Mesodermal cell (in vitro differentiated cells): ENCODE results near the gene PLCD4.

Experiments used
- H3K27ac ChIP-seq: 2 replicates; pipeline ENCODE4 v1.7.0; 2013; ENCODE audit warnings: mild to moderate bottlenecking, low read depth, low read length, moderate library complexity; ENCODE audit not compliant: severe bottlenecking
- H3K36me3 ChIP-seq: 2 replicates; pipeline ENCODE4 v1.7.1; 2013; ENCODE audit warnings: mild to moderate bottlenecking, low read length, moderate library complexity; ENCODE audit not compliant: control insufficient read depth, insufficient read depth
- H3K4me1 ChIP-seq: one replicate; pipeline ENCODE4 v1.7.1; 2013; ENCODE audit warnings: mild to moderate bottlenecking, low read length; ENCODE audit not compliant: insufficient read depth, control insufficient read depth, poor library complexity, severe bottlenecking
- H3K4me3 ChIP-seq: 2 replicates; pipeline ENCODE4 v1.7.0; 2013; ENCODE audit warnings: low read length, control low read depth, mild to moderate bottlenecking; ENCODE audit not compliant: insufficient read depth, poor library complexity, severe bottlenecking; ENCODE audit errors: extremely low read depth
- H3K9me3 ChIP-seq: 2 replicates; pipeline ENCODE4 v1.7.1; 2013; ENCODE audit warnings: mild to moderate bottlenecking, low read length, moderate library complexity; ENCODE audit not compliant: control insufficient read depth
- WGBS, 2 experiments: methylation state at CpG; one replicate each; pipeline ENCODE4 v1.1.5; 2013; ENCODE audit warnings: missing lambda C conversion rate in 2 of 2; ENCODE audit not compliant: insufficient coverage in 2 of 2; 5-methylcytosine and 5-hydroxymethylcytosine counted together

The PLCD4 gene

GRCh38 chr2:218645126-218645525, 37.4 kb downstream of the PLCD4 start:
- no peaks in the 10 kb centered on the region for H3K4me1 ChIP-seq
- 86 to 100% methylated on average over 1 of the region's 1 CpG for WGBS, 2 experiments
- no peaks in the 10 kb centered on the region for H3K9me3 ChIP-seq
- H3K4me3 ChIP-seq: no peak overlapping the region
- peaks cover 98% of the 10 kb centered on the region for H3K36me3 ChIP-seq
- no peak overlapping the region for H3K27ac ChIP-seq

- Histone ChIP-seq H3K27ac (no peak overlapping the region), H3K4me3 (no peak overlapping the region), H3K4me1 (no peaks in the 10 kb centered on the region), H3K9me3 (no peaks in the 10 kb centered on the region), H3K36me3 (peaks cover 98% of the 10 kb centered on the region)
- WGBS, 2 experiments: 69 to 79% methylated on average over 5 to 6 of the region's 9 CpGs
Measured at GRCh38 chr2:218648088-218648786, 40.5 kb downstream of the PLCD4 start.

- WGBS, 2 experiments: 93 to 95% methylated on average over 10 to 11 of the region's 11 CpGs
- Histone ChIP-seq H3K36me3 (peaks cover 98% of the 10 kb centered on the region), H3K9me3 (no peaks in the 10 kb centered on the region), H3K4me1 (no peaks in the 10 kb centered on the region), H3K4me3 (no peak overlapping the region), H3K27ac (no peak overlapping the region)
Measured at GRCh38 chr2:218648787-218649100, 41.0 kb downstream of the PLCD4 start.

GRCh38 chr2:218655751-218656150, 48.1 kb downstream of the PLCD4 start:
- no peak overlapping the region for H3K4me3 ChIP-seq
- no peaks in the 10 kb centered on the region for H3K9me3 ChIP-seq
- no peaks in the 10 kb centered on the region for H3K4me1 ChIP-seq
- 88 to 100% methylated on average over 1 of the region's 2 CpGs for WGBS, 2 experiments
- H3K27ac ChIP-seq: no peak overlapping the region
- peaks cover 71% of the 10 kb centered on the region for H3K36me3 ChIP-seq

GRCh38 chr2:218658671-218659257, 51.1 kb downstream of the PLCD4 start:
- Histone ChIP-seq H3K36me3 (peaks cover 69% of the 10 kb centered on the region), H3K27ac (peak overlapping the region; percentile 16), H3K4me3 (peak overlapping the region; percentile 89), H3K4me1 (no peaks in the 10 kb centered on the region), H3K9me3 (no peaks in the 10 kb centered on the region)
- 2 to 4% methylated on average over 25 of the region's 27 CpGs for WGBS, 2 experiments

- Histone ChIP-seq H3K4me1 (no peaks in the 10 kb centered on the region), H3K4me3 (peak within 1 kb of the TSS; percentile 89), H3K27ac (peak within 1 kb of the TSS; percentile 31), H3K9me3 (no peaks in the 10 kb centered on the region), H3K36me3 (peaks cover 69% of the 10 kb centered on the region)
- 0 to 1% methylated on average over 18 to 33 of the region's 49 CpGs for WGBS, 2 experiments
Measured at GRCh38 chr2:218659258-218659987, 51.7 kb downstream of the PLCD4 start, which contains the start of the genes BCS1L and ZNF142. Gene BCS1L, plus strand, starts transcription at chr2:218659683. Its CDS starts 1,305 bp downstream, at chr2:218660988. Gene ZNF142, minus strand, starts transcription at chr2:218659623. Its CDS starts 3,194 bp downstream, at chr2:218656429.

- Histone ChIP-seq H3K36me3 (peaks cover 69% of the 10 kb centered on the region), H3K4me3 (peak overlapping the region; percentile 89), H3K27ac (no peak overlapping the region), H3K9me3 (no peaks in the 10 kb centered on the region), H3K4me1 (no peaks in the 10 kb centered on the region)
- WGBS, 2 experiments: 32 to 36% methylated on average over 7 to 8 of the region's 8 CpGs
Measured at GRCh38 chr2:218659988-218660358, 52.3 kb downstream of the PLCD4 start.

- Histone ChIP-seq H3K9me3 (no peaks in the 10 kb centered on the region), H3K4me1 (no peaks in the 10 kb centered on the region), H3K4me3 (no peak overlapping the region), H3K27ac (no peak overlapping the region), H3K36me3 (peaks cover 66% of the 10 kb centered on the region)
- 95 to 96% methylated on average over 3 to 5 of the region's 7 CpGs for WGBS, 2 experiments
Measured at GRCh38 chr2:218662377-218662776, 54.7 kb downstream of the PLCD4 start.

- no peak overlapping the region for H3K4me3 ChIP-seq
- peaks cover 66% of the 10 kb centered on the region for H3K36me3 ChIP-seq
- no peaks in the 10 kb centered on the region for H3K4me1 ChIP-seq
- 93 to 97% methylated on average over 7 to 9 of the region's 10 CpGs for WGBS, 2 experiments
- H3K27ac ChIP-seq: no peak overlapping the region
- no peaks in the 10 kb centered on the region for H3K9me3 ChIP-seq
Measured at GRCh38 chr2:218662827-218663226, 55.1 kb downstream of the PLCD4 start.

GRCh38 chr2:218663901-218664300, 56.2 kb downstream of the PLCD4 start:
- 93% methylated on average over 13 to 15 of the region's 15 CpGs for WGBS, 2 experiments
- Histone ChIP-seq H3K27ac (no peak overlapping the region), H3K4me3 (no peak overlapping the region), H3K36me3 (peaks cover 76% of the 10 kb centered on the region), H3K4me1 (no peaks in the 10 kb centered on the region), H3K9me3 (no peaks in the 10 kb centered on the region)
